H9 (cell line): ENCODE measurements around the gene CEP164. TPM values are rescaled to one million over a fixed set of nuclear protein-coding genes. Genes with fewer than 3 reads are reported as not detected.

Experiments
- DNase-seq: peaks from one replicate; pipeline ENCODE4 v3.0.0-alpha.2; 2017
- H2AFZ ChIP-seq: one replicate; pipeline ENCODE4 v1.6.1; 2013; ENCODE audit warnings: mild to moderate bottlenecking, low read length, control low read depth, moderate library complexity
- H2AK5ac ChIP-seq: 2 replicates; pipeline ENCODE4 v1.6.1; 2013; ENCODE audit warnings: low read length, control low read depth, mixed read lengths; ENCODE audit not compliant: insufficient read length
- H2BK120ac ChIP-seq: one replicate; pipeline ENCODE4 v1.6.1; 2013; ENCODE audit warnings: low read depth, mild to moderate bottlenecking, low read length, control low read depth, inconsistent platforms; ENCODE audit not compliant: poor library complexity, severe bottlenecking
- H2BK12ac ChIP-seq: 2 replicates; pipeline ENCODE4 v1.6.1; 2013; ENCODE audit warnings: low read length, control low read depth, mixed read lengths, low read depth; ENCODE audit not compliant: insufficient read length
- H2BK15ac ChIP-seq: 2 replicates; pipeline ENCODE4 v1.6.1; 2013; ENCODE audit warnings: low read depth, low read length, control low read depth
- H2BK20ac ChIP-seq: one replicate; pipeline ENCODE4 v1.6.1; 2013; ENCODE audit warnings: low read depth, mild to moderate bottlenecking, low read length, control low read depth, inconsistent platforms; ENCODE audit not compliant: poor library complexity, severe bottlenecking
- H2BK5ac ChIP-seq: 2 replicates; pipeline ENCODE4 v1.6.1; 2013; ENCODE audit warnings: low read length, control low read depth, mixed read lengths; ENCODE audit not compliant: insufficient read length
- H3K14ac ChIP-seq: 2 replicates; pipeline ENCODE4 v1.6.1; 2013; ENCODE audit warnings: low read length, control low read depth; ENCODE audit not compliant: insufficient read depth
- H3K18ac ChIP-seq: 2 replicates; pipeline ENCODE4 v1.6.1; 2013; ENCODE audit warnings: low read depth, mild to moderate bottlenecking, mixed read lengths, low read length, control low read depth; ENCODE audit not compliant: insufficient read length
- H3K23ac ChIP-seq: 2 replicates; pipeline ENCODE4 v1.6.1; 2013; ENCODE audit warnings: low read length, control low read depth, mixed read lengths, low read depth; ENCODE audit not compliant: insufficient read length
- H3K23me2 ChIP-seq: 2 replicates; pipeline ENCODE4 v1.6.1; 2013; ENCODE audit warnings: low read depth, mild to moderate bottlenecking, mixed read lengths, low read length, control low read depth; ENCODE audit not compliant: insufficient read length, poor library complexity, severe bottlenecking
- H3K27ac ChIP-seq: 2 replicates; pipeline ENCODE4 v1.5.1; 2013; ENCODE audit warnings: low read length, control low read depth, mixed read lengths, low read depth; ENCODE audit not compliant: insufficient read length
- H3K27me3 ChIP-seq: 2 replicates; pipeline ENCODE4 v1.6.1; 2013; ENCODE audit warnings: low read length, control low read depth, inconsistent platforms; ENCODE audit not compliant: insufficient read depth
- H3K4ac ChIP-seq: 2 replicates; pipeline ENCODE4 v1.6.1; 2013; ENCODE audit warnings: low read depth, mild to moderate bottlenecking, control low read depth, inconsistent platforms, low read length, moderate library complexity
- H3K4me1 ChIP-seq: 2 replicates; pipeline ENCODE4 v1.6.1; 2013; ENCODE audit warnings: low read length, control low read depth, inconsistent platforms; ENCODE audit not compliant: insufficient read depth
- H3K4me2 ChIP-seq: 2 replicates; pipeline ENCODE4 v1.6.1; 2013; ENCODE audit warnings: low read length, control low read depth, mixed read lengths; ENCODE audit not compliant: insufficient read length, insufficient read depth
- H3K56ac ChIP-seq: 2 replicates; pipeline ENCODE4 v1.6.1; 2013; ENCODE audit warnings: low read depth, mild to moderate bottlenecking, mixed read lengths, low read length, control low read depth; ENCODE audit not compliant: insufficient read length
- H3K79me1 ChIP-seq: 2 replicates; pipeline ENCODE4 v1.6.1; 2013; ENCODE audit warnings: low read depth, mild to moderate bottlenecking, moderate library complexity, low read length, control low read depth, inconsistent platforms; ENCODE audit not compliant: insufficient read depth, poor library complexity, severe bottlenecking
- H3K79me2 ChIP-seq: 2 replicates; pipeline ENCODE4 v1.6.1; 2013; ENCODE audit warnings: low read length, control low read depth, inconsistent platforms; ENCODE audit not compliant: insufficient read depth
- H3K9ac ChIP-seq: 2 replicates; pipeline ENCODE4 v1.6.1; 2013; ENCODE audit warnings: low read length, control low read depth, mixed read lengths; ENCODE audit not compliant: insufficient read length; ENCODE audit errors: extremely low read depth
- H3K9me3 ChIP-seq: one replicate; pipeline ENCODE4 v1.6.1; 2013; ENCODE audit warnings: low read depth, low read length, inconsistent platforms; ENCODE audit not compliant: control insufficient read depth
- H3T11ph ChIP-seq: one replicate; pipeline ENCODE4 v1.6.1; 2013; ENCODE audit warnings: mild to moderate bottlenecking, low read length, control low read depth, inconsistent platforms
- H4K20me1 ChIP-seq: one replicate; pipeline ENCODE4 v1.6.1; 2013; ENCODE audit not compliant: control insufficient read depth, insufficient read length, insufficient read depth
- H4K5ac ChIP-seq: 2 replicates; pipeline ENCODE4 v1.6.1; 2013; ENCODE audit warnings: low read depth, mild to moderate bottlenecking, mixed read lengths, low read length, control low read depth; ENCODE audit not compliant: insufficient read length
- H4K8ac ChIP-seq: replicated peaks from 2 replicates; pipeline ENCODE4 v1.6.1; 2013; ENCODE audit warnings: low read length, control low read depth, mixed read lengths, low read depth; ENCODE audit not compliant: insufficient read length
- H4K91ac ChIP-seq: 2 replicates; pipeline ENCODE4 v1.6.1; 2013; ENCODE audit warnings: low read depth, mild to moderate bottlenecking, moderate library complexity, mixed read lengths, low read length, control low read depth; ENCODE audit not compliant: insufficient read length
- H3K27ac Mint-ChIP-seq, 3 experiments: 2 replicates in 2 of 3; 3 replicates in 1 of 3; pipeline ENCODE4 v1.8.0; 2020 to 2021; ENCODE audit warnings: mixed read lengths in 3 of 3, mild to moderate bottlenecking in 1 of 3, moderate library complexity in 1 of 3
- H3K27me3 Mint-ChIP-seq: 2 replicates; pipeline ENCODE4 v1.8.0; 2021; ENCODE audit warnings: low read depth, mild to moderate bottlenecking, moderate library complexity, mixed read lengths
- H3K36me3 Mint-ChIP-seq, 3 experiments: 2 replicates in 2 of 3; 3 replicates in 1 of 3; pipeline ENCODE4 v1.8.0; 2020 to 2021; ENCODE audit warnings: low read depth in 3 of 3, mixed read lengths in 3 of 3; ENCODE audit not compliant: insufficient read depth in 1 of 3
- H3K4me1 Mint-ChIP-seq, 2 experiments: 2 replicates each; pipeline ENCODE4 v1.8.0; 2020; ENCODE audit warnings: mixed read lengths in 2 of 2
- H3K4me3 Mint-ChIP-seq, 2 experiments: 2 replicates in 1 of 2; 3 replicates in 1 of 2; pipeline ENCODE4 v1.8.0; 2020 to 2021; ENCODE audit warnings: mild to moderate bottlenecking in 2 of 2, mixed read lengths in 2 of 2, moderate library complexity in 1 of 2
- H3K9me3 Mint-ChIP-seq, 2 experiments: 2 replicates in 1 of 2; 3 replicates in 1 of 2; pipeline ENCODE4 v1.8.0; 2020; ENCODE audit warnings: mild to moderate bottlenecking in 2 of 2, mixed read lengths in 2 of 2, moderate library complexity in 1 of 2
- CTCF ChIP-seq: fragments of 200-600 bp; sonication (generic); conservative IDR thresholded peaks from 3 replicates; pipeline ENCODE4 v1.8.0; 2021; ENCODE audit warnings: antibody characterized with exemption, mild to moderate bottlenecking
- WGBS: extraction: QIAGEN DNeasy Blood & Tissue Kit; methylation state at CpG from one replicate; pipeline ENCODE4 v1.1.7; 2013; ENCODE audit warnings: missing lambda C conversion rate, low lambda C conversion rate, mixed read lengths; ENCODE audit not compliant: insufficient read length; ENCODE audit errors: extremely low coverage; 5-methylcytosine and 5-hydroxymethylcytosine counted together
- total RNA-seq: library from RNA; stranded (reverse); gene quantifications from 2 replicates; pipeline ENCODE4 v1.2.1, GENCODE V29; 2021

The CEP164 gene
- total RNA-seq, 1 experiment from 2014 or later, result 24.9 TPM

GRCh38 chr11:117315285-117316196, 12.1 kb upstream of the CEP164 start:
- Histone ChIP-seq H2BK20ac (no peak overlapping the region), H2AK5ac (no peak overlapping the region), H4K91ac (no peak overlapping the region), H3K56ac (no peak overlapping the region), H3K27me3 (no peaks in the 10 kb centered on the region), H2BK5ac (no peak overlapping the region), H3K79me1 (no peaks in the 10 kb centered on the region), H3K14ac (no peak overlapping the region), H3K18ac (no peak overlapping the region), H3T11ph (no peak overlapping the region), H3K23me2 (peaks cover 10% of the 10 kb centered on the region), H4K5ac (no peak overlapping the region), H2BK15ac (no peak overlapping the region), H4K20me1 (no peaks in the 10 kb centered on the region), H2AFZ (no peak overlapping the region), H3K4ac (no peak overlapping the region), H3K4me1 (no peaks in the 10 kb centered on the region), H3K9me3 (no peaks in the 10 kb centered on the region), H3K9ac (no peak overlapping the region), H4K8ac (no peak overlapping the region), H2BK120ac (no peak overlapping the region), H3K23ac (no peak overlapping the region), H2BK12ac (no peak overlapping the region), H3K27ac (no peak overlapping the region), H3K79me2 (no peaks in the 10 kb centered on the region), H3K4me2 (peak overlapping the region; percentile 36)
- WGBS, result no CpG with 5 or more reads among the region's 62 CpGs
- Mint-ChIP-seq H3K27me3 (peaks cover 7% of the 10 kb centered on the region), H3K9me3 (no peaks in the 10 kb centered on the region), H3K36me3 (no peaks in the 10 kb centered on the region), H3K4me3 (peak overlapping the region; percentile 65 to 79), H3K4me1 (peaks cover 13 to 15% of the 10 kb centered on the region in 2 experiments), H3K27ac (no peak overlapping the region)
- DNase-seq, result no peak
- no peak for TF ChIP-seq CTCF
